Body of pancreas (tissue), 4 donors: ENCODE data around the gene ACSL4.

Experiments used
- CTCF ChIP-seq, 7 experiments: fragments of 450-650 bp in 4 of 7; fragments of 200-600 bp in 3 of 7; sonication (generic) in 3 of 7; IDR thresholded peaks; one replicate each; pipeline ENCODE4 v1.5.1; 2016 to 2019; ENCODE audit warnings: antibody characterized with exemption in 7 of 7
- POLR2A ChIP-seq, 3 donors: fragments of 450-650 bp; IDR thresholded peaks; one replicate each; pipeline ENCODE4 v1.6.1; 2016; ENCODE audit warnings: antibody characterized with exemption in 3 of 3, mild to moderate bottlenecking in 2 of 3

GRCh38 chrX:109655502-109656201 is 77.4 kb downstream of the ACSL4 start:
- TF ChIP-seq CTCF (IDR thresholded peaks at IDR 0.05): no peak
- no peak for TF ChIP-seq POLR2A (IDR thresholded peaks at IDR 0.05)
